ENCODE measurements around the gene PSMD5. TPM values are rescaled to one million over a fixed set of nuclear protein-coding genes. Genes with fewer than 3 reads are reported as not detected.
A peak's percentile ranks its signal among the peaks of the same experiment; 100 is the strongest.

Gene PSMD5
- total and polyA plus RNA-seq, 2 of the 4 experiments (the other 2 are of a cell fraction), result 25.6 to 26.1 TPM

GRCh38 chr9:120846906-120847305, 4.2 kb upstream of the PSMD5 start:
- peaks cover 2% of the 10 kb centered on the region for H3K36me3 ChIP-seq (ENCODE audit: control insufficient read depth, insufficient read depth, low read length)
- no peak overlapping the region for H4K5ac ChIP-seq (ENCODE audit: low read depth, low read length)
- peak overlapping the region; percentile 15 for H2AK9ac ChIP-seq (replicated peaks; ENCODE audit: low read depth, low read length, poor library complexity)
- ChIA-PET CTCF (interaction anchor here (0.6 kb wide), 1 partner anchor 665 kb away, joined by 3 read pairs; no protein-coding TSS in a partner anchor), POLR2A (ENCODE audit: unreplicated experiment) (no interaction called here)
- H3K18ac ChIP-seq (ENCODE audit: low read depth, low read length), result no peak overlapping the region
- in situ Hi-C loops (cut with MboI; ENCODE audit: low sequenced_read_pairs) (no loop called here), dilution Hi-C loops (cut with HindIII; ENCODE audit: low sequenced_read_pairs, unreplicated experiment) (no loop called here), intact Hi-C loops (cut with micrococcal nuclease) (no loop called here)
- H3K79me1 ChIP-seq (ENCODE audit: low read depth in 1 of 2, low read length in 2 of 2), result peaks cover 10 to 34% of the 10 kb centered on the region in 2 experiments; a peak in 3 of 4 replicates
- peak; percentile 26 for DNase-seq
- no peak overlapping the region for H2BK15ac ChIP-seq (ENCODE audit: low read depth, low read length)
- no peak overlapping the region for H3K4me3 ChIP-seq (ENCODE audit: insufficient read depth, low read depth, low read length)
- H3K9me1 ChIP-seq (ENCODE audit: insufficient read depth, low read length), result peaks cover 9% of the 10 kb centered on the region; the same call in 1 of the 2 replicates
- H4K20me1 ChIP-seq (ENCODE audit: insufficient read depth, low read length), result no peaks in the 10 kb centered on the region
- H4K91ac ChIP-seq (ENCODE audit: insufficient read depth, low read depth, low read length), result no peak overlapping the region
- no peak overlapping the region for H3K9ac ChIP-seq (ENCODE audit: low read depth, low read length)
- no peak overlapping the region for H2AFZ ChIP-seq (replicated peaks; ENCODE audit: low read length, poor library complexity)
- no peaks in the 10 kb centered on the region for H3K27me3 ChIP-seq (ENCODE audit: control insufficient read depth, insufficient read depth, low read length)
- peaks cover 1% of the 10 kb centered on the region; the same call in 1 of the 2 replicates for H3K4me1 ChIP-seq (ENCODE audit: control insufficient read depth, insufficient read depth, low read length)
- WGBS, 2 experiments (ENCODE audit: extremely low coverage in 2 of 2, insufficient read length in 1 of 2), result no CpG with 5 or more reads among the region's 1 CpG
- no peak overlapping the region for H4K8ac ChIP-seq (ENCODE audit: low read depth in 2 of 2, low read length in 2 of 2)
- H2BK120ac ChIP-seq (ENCODE audit: low read depth, low read length), result no peak overlapping the region
- no peak overlapping the region for H3K27ac ChIP-seq (ENCODE audit: insufficient read depth, low read length)
- H3K4me2 ChIP-seq (ENCODE audit: low read depth, low read length), result no peak overlapping the region
- H2AK5ac ChIP-seq (ENCODE audit: low read depth, low read length), result no peak overlapping the region
- no peak overlapping the region; the same call in none of the 2 replicates for H3K23ac ChIP-seq (ENCODE audit: low read depth, low read length)
- no peak for TF ChIP-seq USF2 (IDR thresholded peaks at IDR 0.05; ENCODE audit: low read depth, low read length)
- TF ChIP-seq CHD1 (IDR thresholded peaks at IDR 0.05; ENCODE audit: low read depth, low read length), result no peak
- no peak for TF ChIP-seq RFX5 (IDR thresholded peaks at IDR 0.05; ENCODE audit: low read depth, low read length)
- TF ChIP-seq ELK1 (IDR thresholded peaks at IDR 0.05; ENCODE audit: borderline replicate concordance, low read depth, low read length), result no peak
- no peak for TF ChIP-seq CEBPB (IDR thresholded peaks at IDR 0.05; ENCODE audit: low read depth, low read length)
- TF ChIP-seq MAZ (IDR thresholded peaks at IDR 0.05; ENCODE audit: borderline replicate concordance, low read depth, low read length), result no peak
- no peak for TF ChIP-seq NFE2L2 (IDR thresholded peaks at IDR 0.05; ENCODE audit: low read depth, low read length)
- TF ChIP-seq RCOR1 (IDR thresholded peaks at IDR 0.05; ENCODE audit: insufficient replicate concordance, low read length), result no peak
- TF ChIP-seq RAD21 (IDR thresholded peaks at IDR 0.05; ENCODE audit: low read length), result no peak
- no peak for TF ChIP-seq CTCF (conservative IDR thresholded peaks at IDR 0.05; ENCODE audit: low read depth, low read length)
- no peak for TF ChIP-seq FOS (IDR thresholded peaks at IDR 0.05; ENCODE audit: low read depth, low read length)
- TF ChIP-seq BHLHE40 (IDR thresholded peaks at IDR 0.05; ENCODE audit: low read depth, low read length), result no peak
- no peak for TF ChIP-seq POLR2A (IDR thresholded peaks at IDR 0.05; ENCODE audit: low read depth, low read length)
- no peak for TF ChIP-seq MXI1 (IDR thresholded peaks at IDR 0.05; ENCODE audit: borderline replicate concordance, low read depth, low read length)
- no peak for TF ChIP-seq MAFK (IDR thresholded peaks at IDR 0.05; ENCODE audit: low read depth, low read length)
- TF ChIP-seq SMC3 (IDR thresholded peaks at IDR 0.05; ENCODE audit: low read depth, low read length), result no peak
- ATAC-seq (ENCODE audit: low read depth), result no peak
- H2BK5ac ChIP-seq (ENCODE audit: low read depth, low read length, poor library complexity, severe bottlenecking), result no peak overlapping the region
- H3K9me3 ChIP-seq (ENCODE audit: control insufficient read depth, insufficient read depth, low read length), result no peaks in the 10 kb centered on the region
- H3K4ac ChIP-seq (ENCODE audit: low read depth, low read length), result no peak overlapping the region
- no peak overlapping the region for H3K56ac ChIP-seq (ENCODE audit: extremely low read depth, insufficient read depth, low read length)
- no peak overlapping the region for H2BK20ac ChIP-seq (ENCODE audit: low read depth, low read length)
- H3K14ac ChIP-seq (replicated peaks; ENCODE audit: low read depth, low read length), result no peak overlapping the region
- no TSS peak for BruUV-seq (replicated peaks)

All from IMR-90 (cell line).